PC-3 (cell line): ENCODE results near the gene SFXN1.

Source experiments
- EZH2 ChIP-seq: fragments of 300-600 bp; sonication (generic); IDR thresholded peaks from one replicate; pipeline ENCODE4 v1.6.1; 2017; ENCODE audit warnings: antibody characterized with exemption, mild to moderate bottlenecking, low read length; ENCODE audit not compliant: unreplicated experiment
- TF ChIP-seq, protein P1 (sequence below): fragments of 300-600 bp; sonication (generic); conservative IDR thresholded peaks from 2 replicates; pipeline ENCODE4 v1.5.1; 2017; ENCODE audit warnings: antibody characterized with exemption, low read depth, mild to moderate bottlenecking, low read length

DNA sequence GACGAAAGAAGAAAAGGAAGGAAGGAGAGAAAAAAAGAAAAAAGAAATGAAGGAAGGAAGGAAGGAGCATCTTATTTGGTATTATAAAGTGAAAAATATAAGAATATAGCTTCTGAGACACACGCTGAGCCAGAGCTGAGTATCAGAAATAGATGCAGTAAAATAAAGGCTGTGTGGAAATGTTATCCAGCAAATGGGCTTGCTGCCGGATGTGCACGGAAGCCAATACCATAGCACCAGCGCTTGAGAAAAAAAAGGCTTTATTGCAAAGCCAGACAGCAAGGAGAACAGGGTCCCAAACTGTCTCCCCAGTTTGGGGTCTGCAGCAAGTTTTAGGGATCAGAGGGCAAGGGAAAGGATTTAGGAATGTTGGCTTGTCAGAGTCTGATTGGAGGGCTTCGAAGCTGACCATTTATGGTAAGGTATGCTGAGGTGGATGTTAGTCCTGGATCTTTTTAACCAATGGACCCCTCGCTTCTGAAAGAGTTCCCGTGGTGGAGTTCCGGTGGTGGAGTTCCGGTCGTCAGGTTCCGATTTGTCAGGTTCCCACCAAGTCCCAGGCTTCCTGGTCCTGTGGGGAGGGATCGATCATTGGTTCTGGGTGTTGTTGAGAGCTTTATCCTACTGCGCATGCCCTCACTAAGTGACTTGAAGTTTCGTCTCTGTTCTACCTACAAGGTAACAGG is 70.4 kb downstream of the SFXN1 start:
- TF ChIP-seq, protein P1, sequence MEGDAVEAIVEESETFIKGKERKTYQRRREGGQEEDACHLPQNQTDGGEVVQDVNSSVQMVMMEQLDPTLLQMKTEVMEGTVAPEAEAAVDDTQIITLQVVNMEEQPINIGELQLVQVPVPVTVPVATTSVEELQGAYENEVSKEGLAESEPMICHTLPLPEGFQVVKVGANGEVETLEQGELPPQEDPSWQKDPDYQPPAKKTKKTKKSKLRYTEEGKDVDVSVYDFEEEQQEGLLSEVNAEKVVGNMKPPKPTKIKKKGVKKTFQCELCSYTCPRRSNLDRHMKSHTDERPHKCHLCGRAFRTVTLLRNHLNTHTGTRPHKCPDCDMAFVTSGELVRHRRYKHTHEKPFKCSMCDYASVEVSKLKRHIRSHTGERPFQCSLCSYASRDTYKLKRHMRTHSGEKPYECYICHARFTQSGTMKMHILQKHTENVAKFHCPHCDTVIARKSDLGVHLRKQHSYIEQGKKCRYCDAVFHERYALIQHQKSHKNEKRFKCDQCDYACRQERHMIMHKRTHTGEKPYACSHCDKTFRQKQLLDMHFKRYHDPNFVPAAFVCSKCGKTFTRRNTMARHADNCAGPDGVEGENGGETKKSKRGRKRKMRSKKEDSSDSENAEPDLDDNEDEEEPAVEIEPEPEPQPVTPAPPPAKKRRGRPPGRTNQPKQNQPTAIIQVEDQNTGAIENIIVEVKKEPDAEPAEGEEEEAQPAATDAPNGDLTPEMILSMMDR, result no peak
- no peak for TF ChIP-seq EZH2
